Fibroblast of lung (primary cell): Measurements from ENCODE around the gene PFKP. TPM values are rescaled to one million over a fixed set of nuclear protein-coding genes. Genes with fewer than 3 reads are reported as not detected.

Source experiments
- DNase-seq, 2 donors: peaks; one replicate each; pipeline versions ENCODE4 v3.0.0 to v3.0.0-alpha.2; 2010; ENCODE audit warnings: low read depth in 2 of 2
- H2AFZ ChIP-seq: 2 replicates; pipeline ENCODE4 v1.5.1; 2012; ENCODE audit warnings: low read length, control low read depth, inconsistent platforms
- H3K27ac ChIP-seq: 2 replicates; pipeline ENCODE4 v1.5.1; 2011; ENCODE audit warnings: low read length, control low read depth; ENCODE audit not compliant: insufficient read depth
- H3K27me3 ChIP-seq: 2 replicates; pipeline ENCODE4 v1.5.1; 2011; ENCODE audit warnings: mild to moderate bottlenecking, low read length; ENCODE audit not compliant: control insufficient read depth, insufficient read depth
- H3K36me3 ChIP-seq: 2 replicates; pipeline ENCODE4 v1.5.1; 2011; ENCODE audit warnings: low read length; ENCODE audit not compliant: control insufficient read depth, insufficient read depth
- H3K4me1 ChIP-seq: 2 replicates; pipeline ENCODE4 v1.5.1; 2011; ENCODE audit warnings: low read length; ENCODE audit not compliant: control insufficient read depth, insufficient read depth; ENCODE audit errors: extremely low read depth
- H3K4me2 ChIP-seq: 2 replicates; pipeline ENCODE4 v1.5.1; 2011; ENCODE audit warnings: low read length, control low read depth; ENCODE audit not compliant: insufficient read depth; ENCODE audit errors: extremely low read depth
- H3K4me3 ChIP-seq, 4 experiments: fragments of 200-600 bp in 1 of 4; sonication (generic) in 1 of 4; replicated peaks in 1 of 4; 2 replicates each; pipeline ENCODE4 v1.5.1; 2011 to 2016; ENCODE audit warnings: low read length in 4 of 4, low read depth in 3 of 4, mild to moderate bottlenecking in 3 of 4, control low read depth in 2 of 4, inconsistent platforms in 1 of 4, mixed read lengths in 1 of 4; ENCODE audit not compliant: insufficient read depth in 1 of 4; ENCODE audit errors: control extremely low read depth in 1 of 4
- H3K79me2 ChIP-seq: 2 replicates; pipeline ENCODE4 v1.5.1; 2012; ENCODE audit warnings: mild to moderate bottlenecking, low read length, inconsistent platforms; ENCODE audit not compliant: control insufficient read depth, insufficient read depth
- H3K9ac ChIP-seq: 2 replicates; pipeline ENCODE4 v1.5.1; 2011; ENCODE audit warnings: mild to moderate bottlenecking, low read length, control low read depth; ENCODE audit not compliant: insufficient read depth
- H3K9me3 ChIP-seq: 2 replicates; pipeline ENCODE4 v1.5.1; 2012; ENCODE audit warnings: low read depth, low read length; ENCODE audit not compliant: control insufficient read depth, insufficient read depth
- H4K20me1 ChIP-seq: 2 replicates; pipeline ENCODE4 v1.5.1; 2011; ENCODE audit warnings: low read length; ENCODE audit not compliant: control insufficient read depth, insufficient read depth; ENCODE audit errors: extremely low read depth
- CTCF ChIP-seq, 2 donors: IDR thresholded peaks in 1 of 2; conservative IDR thresholded peaks in 1 of 2; 1 replicate in 1 of 2; 2 replicates in 1 of 2; pipeline ENCODE4 v1.5.1; 2011 to 2012; ENCODE audit warnings: low read length in 2 of 2, control low read depth in 1 of 2, inconsistent platforms in 1 of 2, low read depth in 1 of 2, mild to moderate bottlenecking in 1 of 2
- EZH2 ChIP-seq: IDR thresholded peaks from 2 replicates; pipeline ENCODE4 v1.5.1; 2012; ENCODE audit warnings: low read length, control low read depth, mild to moderate bottlenecking; ENCODE audit errors: missing control alignments
- polyA plus RNA-seq, 2 donors: library from polyadenylated mRNA; depleted of rRNA in 1 of 2; stranded (reverse) in 1 of 2; unstranded in 1 of 2; fragments of >200 nt; gene quantifications; 2 replicates each; pipeline ENCODE4 v1.2.1, GENCODE V29; 2011 to 2012; ENCODE audit warnings: missing spikeins in 1 of 2
- total RNA-seq: library from RNA; depleted of rRNA; stranded (reverse); fragments of >200 nt; gene quantifications from 2 replicates; pipeline ENCODE4 v1.2.1, GENCODE V29; 2014

Gene PFKP
- total and polyA plus RNA-seq, 2 donors (not counting 1 experiment from before 2014, with no cell fraction given), result 74.3 to 90.3 TPM

DNA sequence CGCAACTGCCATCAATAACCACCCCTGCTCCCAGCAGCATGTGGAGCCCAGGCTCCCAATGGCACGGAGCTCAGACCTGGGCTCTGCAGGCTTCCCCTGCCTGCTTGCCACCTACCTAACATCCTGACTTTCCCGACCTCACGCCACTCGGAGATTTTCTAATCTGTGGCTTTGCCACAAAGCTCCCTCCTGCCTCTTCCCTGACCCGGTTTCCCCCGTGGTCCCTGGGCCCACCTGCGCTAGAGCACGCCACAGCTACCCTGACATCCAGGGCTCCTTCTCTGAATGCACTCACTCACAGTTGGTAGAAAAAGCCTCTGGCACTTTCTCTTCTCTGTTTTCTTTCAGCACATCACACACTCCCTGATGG lies 85.2 kb downstream of the PFKP start:
- no peaks in the 10 kb centered on the region for H3K9me3 ChIP-seq
- no peaks in the 10 kb centered on the region for H4K20me1 ChIP-seq
- H3K27ac ChIP-seq, result no peak overlapping the region
- no peak overlapping the region for H3K4me3 ChIP-seq
- H3K4me1 ChIP-seq, result no peaks in the 10 kb centered on the region
- H3K9ac ChIP-seq, result no peak overlapping the region
- H3K4me2 ChIP-seq, result no peak overlapping the region
- no peaks in the 10 kb centered on the region for H3K79me2 ChIP-seq
- no peak for DNase-seq
- peaks cover 38% of the 10 kb centered on the region for H3K36me3 ChIP-seq
- no peaks in the 10 kb centered on the region for H3K27me3 ChIP-seq
- no peak for TF ChIP-seq EZH2
- TF ChIP-seq CTCF (conservative IDR thresholded peaks at IDR 0.05 in 1 of 2, IDR thresholded peaks at IDR 0.05 in 1 of 2; ENCODE audit: low read depth in 1 of 2, low read length in 2 of 2), result no peak
- no peak overlapping the region for H2AFZ ChIP-seq

GRCh38 chr10:3154666-3155065 lies 87.3 kb downstream of the PFKP start:
- H3K9me3 ChIP-seq, result no peaks in the 10 kb centered on the region

DNA sequence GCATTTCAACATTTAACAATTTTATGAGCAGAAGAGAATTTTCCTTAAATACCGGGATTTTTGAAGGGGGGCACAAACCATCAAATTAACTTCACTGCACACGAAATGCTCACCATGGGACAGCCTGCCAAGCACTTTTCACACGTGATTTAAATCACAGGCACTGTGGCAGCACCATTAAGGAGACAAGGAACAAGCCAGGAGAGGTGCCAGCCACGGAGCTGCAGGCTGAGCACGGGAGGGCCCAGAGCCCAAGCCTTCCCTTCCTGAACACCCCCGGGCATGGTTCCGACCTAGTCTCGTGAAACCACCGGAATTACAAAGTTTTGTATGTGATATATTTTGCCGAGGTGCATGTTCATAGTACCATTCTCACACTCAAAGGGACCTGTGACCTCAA lies 91.8 kb downstream of the PFKP start:
- peaks cover 33% of the 10 kb centered on the region for H3K36me3 ChIP-seq

More at GRCh38 chr10:3154666-3155065, 87.3 kb downstream of the PFKP start:
- H2AFZ ChIP-seq, result no peak overlapping the region
- no peak overlapping the region for H3K9ac ChIP-seq
- TF ChIP-seq CTCF (conservative IDR thresholded peaks at IDR 0.05 in 1 of 2, IDR thresholded peaks at IDR 0.05 in 1 of 2; ENCODE audit: low read depth in 1 of 2, low read length in 2 of 2), result no peak
- TF ChIP-seq EZH2, result no peak
- no peak overlapping the region for H3K4me2 ChIP-seq
- H3K4me1 ChIP-seq, result no peaks in the 10 kb centered on the region
- peaks cover 35% of the 10 kb centered on the region for H3K36me3 ChIP-seq
- H3K27me3 ChIP-seq, result no peaks in the 10 kb centered on the region
- no peaks in the 10 kb centered on the region for H3K79me2 ChIP-seq
- DNase-seq, result no peak
- H3K27ac ChIP-seq, result no peak overlapping the region
- no peak overlapping the region for H3K4me3 ChIP-seq
- no peaks in the 10 kb centered on the region for H4K20me1 ChIP-seq

More for the DNA sequence above, 91.8 kb downstream of the PFKP start:
- Histone ChIP-seq H3K9me3 (no peaks in the 10 kb centered on the region), H3K9ac (no peak overlapping the region), H2AFZ (no peak overlapping the region), H3K4me3 (no peak overlapping the region), H3K4me1 (no peaks in the 10 kb centered on the region), H4K20me1 (no peaks in the 10 kb centered on the region), H3K27ac (no peak overlapping the region), H3K27me3 (no peaks in the 10 kb centered on the region), H3K79me2 (no peaks in the 10 kb centered on the region), H3K4me2 (no peak overlapping the region)
- no peak for TF ChIP-seq EZH2
- no peak for TF ChIP-seq CTCF (conservative IDR thresholded peaks at IDR 0.05 in 1 of 2, IDR thresholded peaks at IDR 0.05 in 1 of 2; ENCODE audit: low read depth in 1 of 2, low read length in 2 of 2)
- no peak for DNase-seq
